ENCODE results near the gene IGSF9B. TPM values are rescaled to one million over a fixed set of nuclear protein-coding genes. Genes with fewer than 3 reads are reported as not detected.
A peak's percentile ranks its signal among the peaks of the same experiment; 100 is the strongest.

The IGSF9B gene
- total RNA-seq, 4 donors from 2014 or later = 24.1 to 120 (median 43.3) TPM

DNA sequence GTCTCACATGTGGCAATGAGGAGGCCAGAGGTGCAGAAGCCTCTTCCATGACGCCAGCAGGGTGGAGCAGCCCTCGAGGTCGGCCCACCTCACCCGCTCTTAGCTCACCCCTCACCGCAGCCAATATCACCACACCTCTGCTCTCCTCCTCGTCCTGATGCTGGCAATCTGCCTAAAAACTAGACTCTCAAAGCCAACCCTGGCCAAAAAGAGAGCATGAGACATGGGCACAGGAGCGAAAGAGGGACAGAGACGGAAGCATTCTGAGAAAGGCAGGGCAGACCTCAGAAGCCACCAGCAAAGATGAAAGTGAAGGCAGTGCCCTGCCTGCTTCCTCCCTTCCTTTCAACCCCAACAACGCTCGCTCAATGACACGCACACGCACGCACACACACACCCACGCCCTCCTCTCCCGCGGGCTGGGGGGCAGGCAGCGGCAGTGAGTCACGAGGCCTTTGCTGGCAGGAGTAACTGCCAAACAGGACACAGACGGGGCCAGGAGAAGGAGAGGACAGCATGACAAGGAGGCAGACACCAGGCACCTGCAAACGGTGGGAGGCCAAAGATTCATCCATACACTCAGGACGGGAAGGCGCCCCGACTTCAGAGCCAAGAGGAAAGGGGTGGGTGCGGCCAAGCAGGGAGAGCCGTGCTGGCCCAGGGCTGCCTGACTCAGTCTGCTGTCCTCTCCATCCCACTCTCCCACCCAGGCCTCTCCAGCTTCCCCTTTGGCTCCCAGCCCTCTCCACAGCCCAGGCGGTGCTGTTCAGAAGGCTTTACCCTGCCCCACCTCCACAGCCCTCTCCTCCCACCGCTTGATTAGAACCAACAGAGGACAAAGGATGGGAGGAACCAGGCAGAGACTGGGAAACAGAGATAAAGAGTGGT, 11.4 kb downstream of the IGSF9B start:
- H3K27me3 ChIP-seq = no peaks in the 10 kb centered on the region
- TF ChIP-seq EP300 (IDR thresholded peaks at IDR 0.05) (no peak), POLR2AphosphoS5 (IDR thresholded peaks at IDR 0.05) (peak; percentile 75)
- TF ChIP-seq, protein P1, sequence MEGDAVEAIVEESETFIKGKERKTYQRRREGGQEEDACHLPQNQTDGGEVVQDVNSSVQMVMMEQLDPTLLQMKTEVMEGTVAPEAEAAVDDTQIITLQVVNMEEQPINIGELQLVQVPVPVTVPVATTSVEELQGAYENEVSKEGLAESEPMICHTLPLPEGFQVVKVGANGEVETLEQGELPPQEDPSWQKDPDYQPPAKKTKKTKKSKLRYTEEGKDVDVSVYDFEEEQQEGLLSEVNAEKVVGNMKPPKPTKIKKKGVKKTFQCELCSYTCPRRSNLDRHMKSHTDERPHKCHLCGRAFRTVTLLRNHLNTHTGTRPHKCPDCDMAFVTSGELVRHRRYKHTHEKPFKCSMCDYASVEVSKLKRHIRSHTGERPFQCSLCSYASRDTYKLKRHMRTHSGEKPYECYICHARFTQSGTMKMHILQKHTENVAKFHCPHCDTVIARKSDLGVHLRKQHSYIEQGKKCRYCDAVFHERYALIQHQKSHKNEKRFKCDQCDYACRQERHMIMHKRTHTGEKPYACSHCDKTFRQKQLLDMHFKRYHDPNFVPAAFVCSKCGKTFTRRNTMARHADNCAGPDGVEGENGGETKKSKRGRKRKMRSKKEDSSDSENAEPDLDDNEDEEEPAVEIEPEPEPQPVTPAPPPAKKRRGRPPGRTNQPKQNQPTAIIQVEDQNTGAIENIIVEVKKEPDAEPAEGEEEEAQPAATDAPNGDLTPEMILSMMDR (IDR thresholded peaks at IDR 0.05) = no peak
- no peaks in the 10 kb centered on the region for H3K9me3 ChIP-seq
- peak; percentile 75 for ATAC-seq
- H3K4me3 ChIP-seq = peak overlapping the region in 1 of 2 donors; percentile 19
- H3K4me1 ChIP-seq = peaks cover 4 to 89% (median 53%) of the 10 kb centered on the region in 3 donors
- H3K27ac ChIP-seq = peak overlapping the region; percentile 11 to 97 (median 94)
- WGBS, 2 donors (ENCODE audit: low coverage in 1 of 2) = 9 to 36% methylated on average over 7 to 11 of the region's 27 CpGs
- H3K36me3 ChIP-seq = peaks cover 0 to 26% of the 10 kb centered on the region in 2 donors

DNA sequence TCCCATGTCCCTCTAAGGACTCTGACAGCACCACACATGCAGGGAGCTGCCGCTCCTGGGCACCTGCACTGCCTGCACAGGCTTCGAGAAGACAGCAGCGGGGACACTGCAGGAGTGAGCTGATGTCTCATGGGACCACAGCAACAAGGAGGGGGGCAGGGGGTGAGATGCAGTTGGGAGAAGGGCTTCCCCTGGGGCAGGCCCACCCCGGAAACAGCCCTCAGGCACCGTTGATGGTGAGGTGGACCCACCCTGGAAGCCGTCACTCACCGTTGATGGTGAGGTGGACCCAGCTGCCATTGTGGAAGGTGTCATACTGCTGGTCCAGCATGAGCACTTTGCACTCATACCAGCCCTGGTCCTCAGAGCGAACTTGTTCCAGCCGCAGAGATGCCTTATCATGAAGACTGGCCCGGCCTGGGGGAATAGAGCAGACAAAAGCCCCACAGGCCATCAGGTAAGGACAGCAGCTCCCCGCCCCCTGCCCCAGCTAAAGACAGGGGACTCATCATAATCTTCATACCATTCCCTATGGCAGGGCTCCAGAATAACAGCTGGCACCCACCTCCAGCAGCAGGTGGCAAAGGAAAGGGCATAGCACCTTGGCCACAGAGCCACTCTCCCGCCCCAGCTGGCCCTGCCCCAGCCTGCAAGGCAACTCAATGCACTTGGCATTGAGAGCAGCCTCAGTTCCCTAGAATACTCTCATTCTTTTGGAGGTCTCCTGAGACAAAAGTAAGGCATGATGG, 12.6 kb downstream of the IGSF9B start:
- peaks cover 4 to 77% (median 41%) of the 10 kb centered on the region in 3 donors for H3K4me1 ChIP-seq
- WGBS, 2 donors (ENCODE audit: low coverage in 1 of 2) = 44% methylated on average over 3 of the region's 12 CpGs; no CpG with 5 or more reads in 1 of the 2 donors
- no peak for ATAC-seq

DNA sequence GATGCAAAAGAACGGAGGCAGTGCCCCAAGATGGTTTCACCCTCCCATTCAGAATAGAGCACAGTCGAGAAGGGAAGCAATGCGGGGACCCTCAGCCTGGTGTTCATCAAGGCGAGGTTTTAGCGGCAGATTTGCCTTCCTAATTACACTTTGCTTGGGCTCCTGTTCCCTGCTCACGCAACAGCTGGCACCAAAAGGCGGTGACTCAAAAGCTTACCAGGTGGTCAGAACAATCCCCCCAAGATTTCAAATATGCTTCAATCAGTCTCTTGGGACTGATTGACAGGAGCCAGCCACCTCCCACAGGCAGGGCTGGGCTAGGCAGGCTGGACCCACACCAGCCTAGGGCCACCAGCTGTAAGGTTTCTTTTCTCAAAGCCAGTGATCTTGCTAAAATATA, 14.2 kb downstream of the IGSF9B start:
- H3K4me3 ChIP-seq = no peak overlapping the region
- TF ChIP-seq POLR2A (IDR thresholded peaks at IDR 0.05) (no peak), POLR2AphosphoS5 (IDR thresholded peaks at IDR 0.05) (no peak), EP300 (IDR thresholded peaks at IDR 0.05) (no peak)
- TF ChIP-seq, protein P1 (IDR thresholded peaks at IDR 0.05) = no peak
- peaks cover 3 to 61% (median 26%) of the 10 kb centered on the region in 3 donors for H3K4me1 ChIP-seq
- H3K9me3 ChIP-seq = no peaks in the 10 kb centered on the region
- peak overlapping the region in 3 of 4 donors; percentile 49 to 97 (median 55) for H3K27ac ChIP-seq
- H3K36me3 ChIP-seq = peaks cover 0 to 46% of the 10 kb centered on the region in 2 donors
- no peak for ATAC-seq
- no peaks in the 10 kb centered on the region for H3K27me3 ChIP-seq
- 75 to 88% methylated on average over 5 to 6 of the region's 7 CpGs for WGBS, 2 donors (ENCODE audit: low coverage in 1 of 2)

More for the DNA sequence above, 12.6 kb downstream of the IGSF9B start:
- Histone ChIP-seq H3K36me3 (peaks cover 0 to 30% of the 10 kb centered on the region in 2 donors), H3K9me3 (no peaks in the 10 kb centered on the region), H3K27ac (peak overlapping the region in 3 of 4 donors; percentile 92 to 97 (median 97)), H3K27me3 (no peaks in the 10 kb centered on the region), H3K4me3 (no peak overlapping the region)
- TF ChIP-seq, protein P1 (IDR thresholded peaks at IDR 0.05) = no peak
- no peak for TF ChIP-seq POLR2A (IDR thresholded peaks at IDR 0.05)
- no peak for TF ChIP-seq EP300 (IDR thresholded peaks at IDR 0.05)
- no peak for TF ChIP-seq POLR2AphosphoS5 (IDR thresholded peaks at IDR 0.05)

DNA sequence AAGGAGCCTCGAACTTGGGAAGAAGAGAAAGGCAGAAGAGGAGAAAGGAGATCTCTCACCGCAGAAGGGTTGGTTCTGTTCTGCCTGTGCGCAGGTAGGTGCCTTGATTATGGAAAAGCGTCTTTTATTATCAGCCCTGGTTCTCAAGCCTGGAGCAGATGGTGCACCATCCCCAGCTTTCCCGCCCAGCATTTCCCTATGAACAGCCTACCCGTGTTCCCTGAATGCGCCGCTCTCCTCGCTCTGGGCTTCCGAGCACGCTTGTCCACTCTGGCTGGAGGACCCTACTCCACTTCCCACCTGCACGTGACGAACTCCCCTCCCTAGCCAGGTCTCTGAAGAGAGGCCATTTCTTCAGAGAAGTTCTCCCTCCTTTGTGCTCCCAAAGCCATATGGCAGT, 15.2 kb downstream of the IGSF9B start:
- H3K27ac ChIP-seq = peak overlapping the region in 2 of 4 donors; percentile 55 to 97
- no peak overlapping the region for H3K4me3 ChIP-seq
- 82 to 83% methylated on average over 6 to 9 of the region's 13 CpGs for WGBS, 2 donors (ENCODE audit: low coverage in 1 of 2)
- H3K4me1 ChIP-seq = peaks cover 0 to 51% (median 16%) of the 10 kb centered on the region in 3 donors
- TF ChIP-seq POLR2A (IDR thresholded peaks at IDR 0.05) (no peak), EP300 (IDR thresholded peaks at IDR 0.05) (no peak), POLR2AphosphoS5 (IDR thresholded peaks at IDR 0.05) (no peak)
- TF ChIP-seq, protein P1 (IDR thresholded peaks at IDR 0.05) = no peak
- no peaks in the 10 kb centered on the region for H3K27me3 ChIP-seq
- no peaks in the 10 kb centered on the region for H3K9me3 ChIP-seq
- peaks cover 0 to 56% of the 10 kb centered on the region in 2 donors for H3K36me3 ChIP-seq
- no peak for ATAC-seq

Measured in gastroesophageal sphincter (tissue), 4 donors.